Forelimb muscle (tissue), 1 donor: ENCODE data around the gene RPRD2. TPM values are rescaled to one million over a fixed set of nuclear protein-coding genes. Genes with fewer than 3 reads are reported as not detected.

Experiments
- DNase-seq: peaks from one replicate; pipeline ENCODE4 v3.0.0-alpha.2; 2013; ENCODE audit warnings: low read depth
- polyA plus RNA-seq: library from polyadenylated mRNA; unstranded; fragments of 120-200 nt; gene quantifications from one replicate; pipeline ENCODE4 v1.2.1, GENCODE V29; 2013; ENCODE audit not compliant: insufficient read length

RPRD2 gene
- polyA plus RNA-seq, 1 donor = 23.7 TPM

DNA sequence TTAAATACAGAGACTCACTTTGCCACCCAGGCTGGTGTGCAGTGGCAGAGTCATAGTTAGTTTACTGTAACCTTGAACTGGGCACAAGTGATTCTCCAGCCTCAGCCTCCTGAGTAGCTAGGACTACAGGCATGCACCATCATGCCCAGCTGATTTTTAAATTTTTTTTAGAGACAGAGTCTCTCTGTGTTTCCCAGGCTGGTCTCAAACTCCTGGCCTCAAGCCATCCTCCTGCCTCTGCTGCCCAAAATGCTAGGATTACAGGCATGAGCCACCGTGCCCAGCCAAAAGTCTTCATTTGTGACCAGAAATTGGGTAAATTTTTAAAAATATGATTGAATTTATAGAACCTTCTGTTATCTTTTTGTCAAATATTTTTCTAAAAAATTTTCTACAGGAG, 105.3 kb downstream of the RPRD2 start:
- DNase-seq = no peak

DNA sequence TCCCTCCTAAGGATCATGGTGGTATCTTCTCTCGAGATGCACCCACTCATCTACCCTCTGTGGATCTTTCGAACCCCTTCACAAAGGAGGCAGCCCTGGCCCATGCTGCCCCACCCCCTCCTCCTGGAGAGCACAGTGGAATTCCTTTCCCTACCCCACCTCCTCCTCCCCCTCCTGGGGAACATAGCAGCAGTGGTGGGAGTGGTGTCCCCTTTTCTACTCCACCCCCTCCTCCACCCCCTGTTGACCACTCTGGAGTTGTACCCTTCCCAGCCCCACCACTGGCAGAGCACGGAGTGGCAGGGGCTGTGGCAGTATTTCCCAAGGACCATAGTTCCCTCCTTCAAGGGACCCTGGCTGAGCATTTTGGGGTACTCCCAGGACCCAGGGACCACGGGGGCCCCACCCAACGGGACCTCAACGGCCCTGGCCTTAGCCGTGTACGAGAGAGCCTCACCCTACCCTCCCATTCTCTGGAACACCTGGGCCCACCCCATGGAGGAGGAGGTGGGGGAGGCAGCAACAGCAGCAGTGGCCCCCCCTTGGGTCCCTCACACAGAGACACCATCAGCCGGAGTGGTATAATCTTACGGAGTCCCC, 108.8 kb downstream of the RPRD2 start:
- DNase-seq = no peak

DNA sequence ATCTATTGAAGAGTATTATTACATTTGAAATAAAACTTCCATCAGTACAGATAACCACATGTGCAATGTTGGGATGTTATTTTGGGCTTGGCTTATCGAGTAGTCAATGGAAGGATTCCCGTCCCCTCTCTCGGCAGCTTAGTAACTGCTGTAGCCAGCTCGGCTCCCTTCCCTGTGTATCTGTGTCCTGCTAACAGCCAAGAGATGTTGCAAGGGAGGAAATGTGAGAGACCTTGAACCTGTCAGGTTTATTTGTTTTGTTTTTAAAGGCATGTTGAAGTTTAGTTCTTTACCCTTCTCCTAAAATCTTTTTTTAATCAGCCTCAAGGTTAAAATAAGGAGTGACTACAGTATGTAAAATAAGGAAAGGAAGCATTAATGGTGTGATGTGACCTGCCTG, 109.7 kb downstream of the RPRD2 start:
- no peak for DNase-seq

DNA sequence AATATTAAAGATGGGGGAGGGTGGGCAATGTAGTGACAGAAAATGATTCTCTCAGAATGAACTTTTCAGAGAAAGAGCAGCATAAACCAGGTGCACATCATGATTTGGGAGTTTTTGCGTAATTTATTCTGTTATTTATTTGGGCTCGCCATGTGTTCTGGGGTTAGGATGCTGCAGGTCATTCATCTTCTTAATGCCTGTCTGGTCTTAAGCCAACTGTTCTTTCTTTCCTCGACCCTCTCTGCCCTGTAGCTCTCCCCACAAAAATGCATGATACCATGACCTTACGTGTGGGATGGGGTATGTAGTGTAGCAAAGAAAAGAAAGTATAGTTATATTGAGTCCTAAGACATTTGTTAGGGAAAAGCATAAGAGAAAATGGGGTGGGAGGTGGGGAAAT, 110.9 kb downstream of the RPRD2 start:
- no peak for DNase-seq

DNA sequence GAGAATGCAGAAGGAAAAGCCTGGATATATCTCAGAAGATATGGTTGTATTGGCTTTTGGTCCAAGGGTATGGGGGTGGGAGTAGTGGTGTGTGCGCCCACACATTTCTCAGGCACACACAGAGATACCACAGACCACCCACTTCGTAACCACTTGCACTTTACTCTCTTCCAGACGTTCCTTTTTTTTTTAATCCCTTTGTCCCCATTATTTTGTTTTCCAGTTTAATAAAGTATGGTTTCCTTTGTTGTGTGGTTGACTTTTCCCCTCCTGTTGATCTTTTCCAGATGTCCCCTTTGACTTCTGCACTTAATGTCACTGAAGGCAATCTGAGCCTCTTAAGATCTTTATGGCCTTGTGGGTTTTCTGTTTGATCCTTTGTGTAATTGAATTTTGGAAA, 112.8 kb downstream of the RPRD2 start:
- DNase-seq = no peak

DNA sequence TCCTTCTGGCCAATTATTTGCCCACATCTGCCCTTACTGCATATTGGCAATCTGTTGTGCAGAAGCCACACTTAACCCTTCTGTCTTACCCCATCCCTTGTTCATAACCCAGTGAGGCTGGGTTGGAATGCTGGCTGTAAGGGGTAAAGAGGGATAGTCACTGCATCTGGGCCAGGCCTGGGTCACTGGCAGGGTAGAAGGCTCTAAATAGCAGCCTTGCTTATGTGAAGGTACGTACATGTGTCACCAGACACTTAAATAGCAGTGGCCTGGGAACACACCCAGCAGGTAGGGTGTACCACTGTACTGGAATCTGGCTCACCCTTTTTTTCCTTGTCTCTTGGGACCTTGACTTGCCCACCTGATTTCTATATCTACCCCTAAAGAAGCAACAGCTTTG, 113.4 kb downstream of the RPRD2 start:
- DNase-seq = no peak

DNA sequence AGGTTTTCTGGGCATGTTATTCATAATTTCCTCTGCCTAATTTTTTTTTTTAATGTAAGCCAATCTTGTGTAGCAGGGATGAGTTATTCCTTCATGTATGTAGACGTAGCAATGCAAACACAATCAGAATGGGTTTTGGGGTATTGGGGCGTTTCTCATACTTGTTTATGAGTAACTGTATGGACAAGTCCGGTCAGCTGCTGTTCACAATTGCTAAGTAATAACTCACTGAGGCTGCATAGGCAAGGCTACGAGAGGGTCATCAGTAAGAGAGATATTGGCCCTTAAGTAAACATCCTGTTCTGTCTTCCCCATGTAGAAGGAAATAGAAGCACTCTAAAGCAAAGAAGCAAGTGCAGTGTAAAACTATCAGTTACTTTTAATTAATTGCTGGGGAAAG, 113.8 kb downstream of the RPRD2 start:
- DNase-seq = no peak

DNA sequence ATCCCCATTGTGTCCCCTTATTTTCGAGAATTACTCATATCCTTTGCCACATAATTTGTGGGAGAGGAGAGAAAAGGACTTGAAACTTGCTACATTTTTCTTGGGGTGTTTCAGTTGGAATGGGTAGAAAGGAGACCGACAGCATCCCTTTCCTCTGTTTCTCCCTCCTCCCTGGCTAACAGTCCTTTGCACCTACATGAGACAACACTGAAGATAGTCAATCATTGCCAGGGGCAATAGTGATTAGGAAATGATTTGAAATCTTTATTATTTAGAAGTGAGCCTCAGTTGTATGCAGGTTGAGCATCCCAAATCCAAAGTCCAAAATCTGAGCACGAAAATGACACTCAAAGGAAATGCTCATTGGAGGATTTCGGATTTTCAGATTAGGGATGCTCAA, 115.4 kb downstream of the RPRD2 start:
- DNase-seq = no peak

DNA sequence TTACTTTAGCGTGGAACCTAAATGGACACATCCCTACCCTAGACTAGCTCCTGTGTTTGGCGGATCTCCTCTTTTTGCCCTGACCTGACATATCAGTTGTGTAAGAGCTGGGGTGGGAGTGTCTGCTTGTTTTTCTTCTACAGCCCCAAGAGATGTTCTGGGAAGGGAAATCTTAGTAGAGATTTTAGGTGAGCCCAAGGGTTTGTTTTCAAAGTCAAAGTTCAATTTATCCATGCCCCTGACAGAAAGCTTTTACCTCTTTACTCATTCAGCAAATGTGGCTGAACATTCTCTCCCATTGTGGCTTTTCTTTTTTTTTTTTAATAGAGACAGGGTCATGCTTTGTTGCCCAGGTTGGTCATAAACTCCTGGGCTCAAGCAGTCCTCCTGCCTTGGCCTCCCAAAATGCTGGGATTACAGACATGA, 116.0 kb downstream of the RPRD2 start:
- no peak for DNase-seq

DNA sequence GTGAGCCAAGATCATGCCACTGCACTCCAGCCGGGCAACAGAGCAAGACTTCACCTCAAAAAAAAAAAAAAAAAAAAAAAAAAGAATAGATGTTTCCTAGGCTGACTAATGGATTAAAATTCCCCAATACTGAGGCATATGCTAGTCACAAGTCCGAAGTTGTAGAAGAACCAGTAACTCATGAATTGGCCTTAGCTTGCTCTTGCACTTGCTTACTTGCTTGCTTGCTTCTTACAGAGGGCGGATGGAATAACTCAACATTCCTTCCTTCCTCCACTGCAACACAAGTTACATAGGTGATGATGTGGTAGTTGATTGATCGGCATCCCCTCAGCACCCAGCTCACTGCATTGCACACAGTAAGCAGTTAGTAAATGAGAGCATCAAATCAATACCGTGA, 120.5 kb downstream of the RPRD2 start:
- no peak for DNase-seq

DNA sequence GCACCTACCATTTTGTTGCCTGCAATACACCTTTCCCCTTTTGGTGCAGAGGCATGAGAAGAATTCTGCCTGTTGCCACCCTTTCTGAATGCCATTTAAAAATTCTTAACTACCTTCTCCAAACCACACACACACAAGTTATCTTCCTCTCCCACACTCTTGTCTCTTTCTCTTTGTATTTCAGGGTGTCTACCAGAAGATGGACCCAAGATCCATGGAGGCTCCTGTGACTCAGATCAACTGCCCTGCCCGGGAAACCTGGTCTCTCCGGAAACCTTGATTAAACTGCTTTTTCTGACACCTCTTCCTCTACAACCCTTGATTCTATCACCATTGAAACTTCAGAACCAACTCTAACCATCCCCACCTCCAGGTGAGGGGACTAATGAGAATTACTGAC, 120.9 kb downstream of the RPRD2 start:
- no peak for DNase-seq

DNA sequence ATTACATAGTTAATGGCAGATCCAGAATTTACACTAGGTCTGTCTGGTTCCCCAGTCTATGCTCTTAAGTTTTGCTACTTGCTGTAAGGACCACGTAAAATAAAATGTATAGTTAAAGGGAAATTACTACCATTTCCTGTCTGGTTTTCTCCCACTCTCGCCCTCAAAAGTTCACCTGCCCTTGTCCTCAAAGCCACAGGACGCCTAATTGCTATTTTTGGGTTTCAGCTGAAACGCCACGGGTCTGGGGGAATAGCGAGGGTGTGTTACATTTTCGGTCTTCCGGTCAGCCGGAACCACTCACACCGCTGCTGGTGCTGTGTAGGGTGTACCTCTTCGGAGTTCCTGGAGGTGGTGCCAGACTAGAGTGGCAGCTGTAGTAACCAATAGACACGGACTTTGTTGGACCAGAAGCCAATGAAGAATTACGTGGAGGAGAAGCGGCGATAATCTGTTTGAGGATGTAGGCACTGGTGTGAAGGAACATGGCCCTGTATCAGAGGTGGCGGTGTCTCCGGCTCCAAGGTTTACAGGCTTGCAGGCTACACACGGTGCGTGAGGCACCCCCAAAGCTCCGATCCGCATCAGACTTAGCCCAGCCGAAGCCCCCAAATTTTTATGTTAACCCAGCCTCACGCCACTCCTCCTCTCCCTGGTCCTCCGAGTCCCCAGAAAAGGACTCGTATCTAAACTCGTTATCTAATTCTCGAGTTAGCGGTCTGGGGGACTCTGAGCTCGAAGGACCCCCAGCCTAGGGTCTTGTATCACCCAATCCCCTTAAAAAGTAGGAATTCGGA, 123.2 kb downstream of the RPRD2 start, which contains the start of gene TARS2:
TSS of gene TARS2 (plus strand) at position 454 of the 797 bp plus-strand sequence. CDS start at position 486, 32 bp downstream.
- peak; percentile 98 for DNase-seq

DNA sequence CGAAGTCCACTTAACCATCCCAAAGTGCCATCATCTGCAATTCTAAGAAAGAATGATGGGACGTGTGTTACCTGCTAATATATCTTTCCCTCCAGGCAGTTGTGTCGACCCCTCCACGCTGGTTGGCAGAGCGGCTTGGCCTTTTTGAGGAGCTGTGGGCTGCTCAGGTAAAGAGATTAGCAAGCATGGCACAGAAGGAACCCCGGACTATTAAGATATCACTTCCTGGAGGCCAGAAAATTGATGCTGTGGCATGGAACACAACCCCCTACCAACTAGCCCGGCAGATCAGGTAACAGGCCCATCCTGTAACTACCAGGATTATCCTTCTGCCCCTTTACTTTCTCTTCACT, 123.8 kb downstream of the RPRD2 start:
- no peak for DNase-seq

DNA sequence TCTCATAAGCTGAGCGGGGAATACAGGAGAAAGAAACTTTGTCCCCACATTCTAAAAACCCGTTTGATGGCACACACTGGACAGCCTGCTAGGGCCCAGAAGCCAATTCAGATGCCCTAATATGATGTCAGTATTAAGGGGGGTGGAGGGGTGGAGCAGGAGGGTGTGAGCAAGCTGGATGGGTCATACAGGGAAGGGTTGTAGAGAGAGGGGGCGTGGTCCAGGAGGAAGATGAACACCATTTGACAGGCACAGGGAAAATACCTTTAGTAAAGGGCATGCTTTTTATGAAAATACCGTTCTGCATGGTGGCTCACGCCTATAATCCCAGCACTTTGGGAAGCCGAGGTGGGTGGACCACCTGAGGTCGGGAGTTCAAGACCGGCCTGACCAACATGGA, 129.2 kb downstream of the RPRD2 start:
- DNase-seq = no peak

DNA sequence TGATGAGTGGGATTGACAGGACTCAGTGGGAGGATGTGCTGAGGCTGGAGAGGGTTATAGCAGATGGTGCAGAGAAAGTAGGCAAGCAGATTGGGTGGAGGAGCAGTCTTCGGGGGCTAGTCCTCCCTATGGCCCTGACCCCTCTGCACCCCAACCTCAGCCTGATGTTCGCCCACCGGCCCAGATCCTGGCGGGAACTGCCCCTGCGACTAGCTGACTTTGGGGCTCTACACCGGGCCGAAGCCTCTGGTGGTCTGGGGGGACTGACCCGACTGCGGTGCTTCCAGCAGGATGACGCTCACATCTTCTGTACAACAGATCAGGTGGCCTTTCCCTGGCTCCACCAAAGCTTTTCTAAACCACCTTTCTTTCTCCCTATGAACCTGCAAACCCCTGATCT, 134.4 kb downstream of the RPRD2 start:
- no peak for DNase-seq

DNA sequence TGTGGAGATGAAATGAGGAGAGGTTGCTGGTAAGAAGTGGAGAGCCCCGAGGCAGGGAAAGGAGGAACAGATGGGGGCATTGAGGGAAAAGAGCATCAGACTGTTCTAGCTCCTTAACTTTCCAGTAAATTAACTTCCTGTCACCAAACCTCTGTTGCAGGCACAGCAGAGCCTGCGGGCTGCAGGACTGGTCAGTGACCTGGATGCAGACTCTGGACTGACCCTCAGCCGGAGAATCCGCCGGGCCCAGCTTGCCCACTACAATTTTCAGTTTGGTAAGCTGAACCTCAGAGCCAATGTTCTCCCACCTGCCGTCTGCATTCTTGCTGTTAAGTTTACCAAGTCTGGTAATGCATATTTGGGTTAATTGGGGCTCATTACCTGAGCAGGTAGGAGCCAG, 141.5 kb downstream of the RPRD2 start:
- no peak for DNase-seq

DNA sequence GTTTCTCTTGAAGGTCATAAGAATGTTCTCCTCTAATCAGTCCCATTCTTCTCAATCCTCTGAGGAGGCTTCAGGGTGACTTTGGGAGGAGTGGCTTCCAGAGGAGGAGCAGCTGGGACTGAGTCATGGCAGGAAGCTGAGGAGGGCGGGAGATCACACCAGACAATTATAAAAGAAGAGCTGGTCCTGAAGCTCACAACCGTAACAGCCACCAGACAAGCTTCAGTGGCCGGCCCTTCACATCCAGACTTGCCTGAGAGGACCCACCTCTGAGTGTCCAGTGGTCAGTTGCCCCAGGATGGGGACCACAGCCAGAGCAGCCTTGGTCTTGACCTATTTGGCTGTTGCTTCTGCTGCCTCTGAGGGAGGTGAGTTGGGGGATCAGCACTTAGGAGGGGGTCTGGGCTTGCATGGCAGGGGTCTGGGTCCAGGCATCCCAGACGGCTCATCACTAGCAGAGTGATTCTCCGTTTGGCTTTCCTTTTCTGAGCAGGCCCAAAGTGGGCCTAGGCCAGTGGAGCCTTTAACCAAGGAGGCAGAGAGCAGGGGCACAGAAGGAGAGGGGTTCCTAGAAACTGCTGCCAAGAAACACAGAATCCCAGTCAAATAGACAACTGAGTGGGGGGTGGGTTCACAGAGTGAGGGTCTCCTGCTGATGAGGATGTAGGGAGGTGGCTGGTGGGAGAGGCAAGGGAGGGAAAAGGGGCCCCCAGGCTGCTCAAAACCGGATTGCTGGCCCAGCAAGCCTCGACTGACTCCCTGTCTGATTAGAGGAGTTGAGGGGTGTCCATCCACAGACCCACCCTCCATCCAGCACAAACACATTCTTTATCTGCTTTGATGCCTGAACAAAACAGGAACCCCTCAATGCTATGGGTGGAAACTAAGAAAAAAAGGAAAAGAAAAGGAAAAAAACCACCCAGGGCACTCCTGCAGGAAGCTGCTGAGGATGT, 144.2 kb downstream of the RPRD2 start, which contains the start of gene ECM1:
TSS of gene ECM1 (plus strand) at position 198 of the 953 bp plus-strand sequence. CDS start at position 299, 101 bp downstream.
- no peak for DNase-seq

DNA sequence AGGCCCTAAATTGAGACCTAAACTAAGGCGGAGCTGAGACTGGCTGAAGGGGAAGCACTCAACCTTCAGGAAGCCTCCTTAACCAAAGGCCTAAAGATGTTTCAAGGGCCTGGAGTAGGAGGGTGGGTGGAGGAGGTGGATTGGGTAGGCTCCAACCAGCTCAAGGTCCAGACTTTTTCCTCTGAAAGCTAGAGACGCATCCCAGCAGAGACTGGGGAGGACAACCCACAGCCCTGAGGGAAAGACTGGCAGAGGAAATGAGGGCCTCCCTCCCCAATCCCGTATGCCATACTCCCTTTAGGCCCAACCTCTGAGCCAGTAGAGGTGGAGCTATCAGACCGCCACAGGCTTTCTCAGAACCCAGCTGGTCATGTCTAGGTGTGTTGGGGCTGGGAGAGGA, 145.0 kb downstream of the RPRD2 start:
- no peak for DNase-seq

DNA sequence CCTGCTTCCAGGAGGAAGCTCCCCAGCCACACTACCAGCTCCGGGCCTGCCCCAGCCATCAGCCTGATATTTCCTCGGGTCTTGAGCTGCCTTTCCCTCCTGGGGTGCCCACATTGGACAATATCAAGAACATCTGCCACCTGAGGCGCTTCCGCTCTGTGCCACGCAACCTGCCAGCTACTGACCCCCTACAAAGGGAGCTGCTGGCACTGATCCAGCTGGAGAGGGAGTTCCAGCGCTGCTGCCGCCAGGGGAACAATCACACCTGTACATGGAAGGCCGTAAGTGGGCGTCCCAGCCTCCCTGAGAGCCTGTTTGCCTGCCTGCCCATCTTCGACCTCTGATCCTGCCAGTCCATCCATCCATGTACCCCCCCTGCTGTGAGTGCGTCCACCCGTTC, 147.6 kb downstream of the RPRD2 start:
- DNase-seq = no peak

DNA sequence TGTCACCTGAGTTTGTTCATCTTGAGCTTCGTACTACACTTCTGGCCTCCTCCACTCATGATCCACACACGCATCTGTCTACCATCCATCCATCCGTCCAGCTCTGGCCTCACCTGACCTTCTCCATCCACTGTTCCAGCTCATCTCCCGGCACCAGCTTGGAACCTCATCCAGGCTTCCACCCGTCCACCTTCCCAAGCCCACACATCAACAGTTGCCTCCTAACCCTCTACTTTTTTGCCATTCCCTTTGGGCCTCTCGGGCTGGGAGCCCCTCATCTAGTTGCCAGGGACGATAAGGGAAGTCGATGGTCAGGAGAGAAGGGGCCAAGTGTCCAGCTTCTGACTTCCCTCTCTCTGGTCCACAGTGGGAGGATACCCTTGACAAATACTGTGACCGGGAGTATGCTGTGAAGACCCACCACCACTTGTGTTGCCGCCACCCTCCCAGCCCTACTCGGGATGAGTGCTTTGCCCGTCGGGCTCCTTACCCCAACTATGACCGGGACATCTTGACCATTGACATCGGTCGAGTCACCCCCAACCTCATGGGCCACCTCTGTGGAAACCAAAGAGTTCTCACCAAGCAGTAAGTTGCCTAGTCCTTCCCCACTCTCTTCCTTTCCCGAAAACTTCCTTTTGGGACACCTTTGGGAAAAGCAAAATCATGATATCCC, 148.2 kb downstream of the RPRD2 start:
- DNase-seq = no peak

DNA sequence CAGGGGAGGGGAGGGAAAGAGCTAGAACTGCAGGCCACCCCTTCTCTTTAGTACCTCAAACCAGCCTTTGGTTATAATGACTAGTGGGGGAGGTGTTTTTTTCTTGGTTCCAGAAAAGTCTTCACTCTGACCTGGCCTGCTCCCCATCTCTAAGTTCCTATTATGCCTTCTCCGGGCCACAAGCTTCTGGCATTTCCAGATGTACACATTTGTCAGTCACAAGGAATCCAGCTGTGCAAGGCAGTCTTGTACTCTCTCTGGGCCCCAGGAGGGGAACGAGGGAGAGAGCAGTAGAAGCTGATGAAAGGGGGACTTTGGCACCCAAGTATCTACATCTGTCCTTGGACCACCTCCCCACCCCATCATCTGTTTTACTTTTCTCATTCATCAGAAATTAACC, 148.9 kb downstream of the RPRD2 start:
- no peak for DNase-seq

DNA sequence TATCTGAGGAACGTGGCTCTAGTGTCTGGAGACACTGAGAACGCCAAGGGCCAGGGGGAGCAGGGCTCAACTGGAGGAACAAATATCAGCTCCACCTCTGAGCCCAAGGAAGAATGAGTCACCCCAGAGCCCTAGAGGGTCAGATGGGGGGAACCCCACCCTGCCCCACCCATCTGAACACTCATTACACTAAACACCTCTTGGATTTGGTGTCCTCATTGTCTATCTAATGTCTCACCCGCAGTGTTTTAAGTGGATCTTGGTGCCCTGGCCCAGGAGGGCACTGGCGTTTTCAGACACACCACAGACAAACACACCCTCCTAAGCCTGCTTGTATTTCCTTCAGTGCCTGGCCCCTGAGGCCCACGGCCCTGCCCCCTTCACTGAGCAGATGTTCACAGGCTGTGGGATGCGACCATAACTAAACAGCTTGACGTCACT, 149.4 kb downstream of the RPRD2 start:
- DNase-seq = no peak
